Stimulated activated CD8-positive, alpha-beta memory T cell treated with anti-CD3 and anti-CD28 coated beads, Interleukin-12 subunit alpha, Interleukin-12 subunit beta, amount 100 ng/mL, for 24 hours (primary cell): Measurements from ENCODE around the gene HIBCH.
"Not testable (repeated sequence)": the region's sequence is repeated elsewhere in the genome, so short reads cannot be mapped to it uniquely, and the experiment has no call there.

Experiments used
- DNase-seq: peaks from one replicate; pipeline ENCODE4 v3.0.0-alpha.2; 2020; ENCODE audit errors: extremely low read depth

Gene HIBCH

GRCh38 chr2:190308031-190308430 is 11.6 kb downstream of the HIBCH start:
- DNase-seq, result no peak

GRCh38 chr2:190304404-190304803 is 15.2 kb downstream of the HIBCH start:
- DNase-seq, result no peak

- no peak for DNase-seq
Observed at GRCh38 chr2:190303647-190304046, 16.0 kb downstream of the HIBCH start.

GRCh38 chr2:190302052-190302451 is 17.6 kb downstream of the HIBCH start:
- DNase-seq, result no peak

GRCh38 chr2:190301032-190301431 is 18.6 kb downstream of the HIBCH start:
- DNase-seq, result no peak

GRCh38 chr2:190297880-190298279 is 21.7 kb downstream of the HIBCH start:
- not testable (repeated sequence) for DNase-seq

GRCh38 chr2:190283783-190284182 is 35.8 kb downstream of the HIBCH start:
- DNase-seq, result no peak

GRCh38 chr2:190280565-190281350 is 38.9 kb downstream of the HIBCH start:
- no peak for DNase-seq

- not testable (repeated sequence) for DNase-seq
Observed at GRCh38 chr2:190279256-190280134, 40.1 kb downstream of the HIBCH start.

GRCh38 chr2:190277234-190278112 is 42.2 kb downstream of the HIBCH start:
- DNase-seq, result no peak

GRCh38 chr2:190272457-190272842 is 47.2 kb downstream of the HIBCH start:
- DNase-seq, result no peak

- no peak for DNase-seq
Observed at GRCh38 chr2:190271783-190272456, 47.7 kb downstream of the HIBCH start.

- DNase-seq, result no peak
Observed at GRCh38 chr2:190270298-190270697, 49.3 kb downstream of the HIBCH start.

- DNase-seq, result not testable (repeated sequence)
Observed at GRCh38 chr2:190269699-190270098, 49.9 kb downstream of the HIBCH start.

- no peak for DNase-seq
Observed at GRCh38 chr2:190267302-190267701, 52.3 kb downstream of the HIBCH start.

- DNase-seq, result no peak
Observed at GRCh38 chr2:190266314-190266713, 53.3 kb downstream of the HIBCH start.

GRCh38 chr2:190261851-190262250 is 57.8 kb downstream of the HIBCH start:
- no peak for DNase-seq

GRCh38 chr2:190256087-190256486 is 63.5 kb downstream of the HIBCH start:
- DNase-seq, result no peak

- DNase-seq, result no peak
Observed at GRCh38 chr2:190255676-190256075, 64.0 kb downstream of the HIBCH start.

GRCh38 chr2:190254063-190254850 is 65.4 kb downstream of the HIBCH start:
- DNase-seq, result no peak

- no peak for DNase-seq
Observed at GRCh38 chr2:190250421-190250820, 69.2 kb downstream of the HIBCH start.
